Measurements from ENCODE around the gene NR6A1. TPM values are rescaled to one million over a fixed set of nuclear protein-coding genes. Genes with fewer than 3 reads are reported as not detected.

The NR6A1 gene
- total RNA-seq, 1 donor = 0.36 TPM

- TF ChIP-seq CTCF (IDR thresholded peaks at IDR 0.05; ENCODE audit: extremely low read depth, low read depth, low read length) = no peak
- H3K79me2 ChIP-seq (ENCODE audit: insufficient read depth, low read length) = no peaks in the 10 kb centered on the region
- H3K4me2 ChIP-seq (ENCODE audit: insufficient read depth, low read length) = no peak overlapping the region
- no peak overlapping the region for H3K27ac ChIP-seq (ENCODE audit: low read depth, low read length)
- DNase-seq (ENCODE audit: insufficient read length, low spot score, missing footprints) = no peak
- no peaks in the 10 kb centered on the region for H3K9me3 ChIP-seq (ENCODE audit: low read depth, low read length)
- no peaks in the 10 kb centered on the region for H3K4me1 ChIP-seq (ENCODE audit: insufficient read depth, low read length)
- H3K4me3 ChIP-seq (ENCODE audit: insufficient read depth, low read length) = no peak overlapping the region
- H3K27me3 ChIP-seq (ENCODE audit: insufficient read depth, low read length) = no peaks in the 10 kb centered on the region
- H2AFZ ChIP-seq (ENCODE audit: low read length) = no peak overlapping the region
- no peaks in the 10 kb centered on the region for H3K36me3 ChIP-seq (ENCODE audit: insufficient read depth, low read length)
- H4K20me1 ChIP-seq (ENCODE audit: insufficient read depth, low read length) = peaks cover 7% of the 10 kb centered on the region
These were observed 88.1 kb downstream of the NR6A1 start for GRCh38 chr9:124683043-124683442.

GRCh38 chr9:124680714-124681390, 90.3 kb downstream of the NR6A1 start:
- Histone ChIP-seq H2AFZ (ENCODE audit: low read length) (no peak overlapping the region), H3K36me3 (ENCODE audit: insufficient read depth, low read length) (no peaks in the 10 kb centered on the region), H3K79me2 (ENCODE audit: insufficient read depth, low read length) (no peaks in the 10 kb centered on the region), H3K27me3 (ENCODE audit: insufficient read depth, low read length) (no peaks in the 10 kb centered on the region), H3K4me2 (ENCODE audit: insufficient read depth, low read length) (no peak overlapping the region), H4K20me1 (ENCODE audit: insufficient read depth, low read length) (peaks cover 15% of the 10 kb centered on the region), H3K9me3 (ENCODE audit: low read depth, low read length) (no peaks in the 10 kb centered on the region), H3K4me3 (ENCODE audit: insufficient read depth, low read length) (no peak overlapping the region), H3K4me1 (ENCODE audit: insufficient read depth, low read length) (peaks cover 11% of the 10 kb centered on the region), H3K27ac (ENCODE audit: low read depth, low read length) (no peak overlapping the region)
- no peak for DNase-seq (ENCODE audit: insufficient read length, low spot score, missing footprints)
- TF ChIP-seq CTCF (IDR thresholded peaks at IDR 0.05; ENCODE audit: extremely low read depth, low read depth, low read length) = no peak

GRCh38 chr9:124680049-124680448, 91.1 kb downstream of the NR6A1 start:
- Histone ChIP-seq H3K4me1 (ENCODE audit: insufficient read depth, low read length) (peaks cover 19% of the 10 kb centered on the region), H3K4me2 (ENCODE audit: insufficient read depth, low read length) (no peak overlapping the region), H3K4me3 (ENCODE audit: insufficient read depth, low read length) (no peak overlapping the region), H3K9me3 (ENCODE audit: low read depth, low read length) (no peaks in the 10 kb centered on the region), H4K20me1 (ENCODE audit: insufficient read depth, low read length) (peaks cover 22% of the 10 kb centered on the region), H3K79me2 (ENCODE audit: insufficient read depth, low read length) (no peaks in the 10 kb centered on the region), H3K36me3 (ENCODE audit: insufficient read depth, low read length) (no peaks in the 10 kb centered on the region), H3K27me3 (ENCODE audit: insufficient read depth, low read length) (no peaks in the 10 kb centered on the region), H2AFZ (ENCODE audit: low read length) (no peak overlapping the region), H3K27ac (ENCODE audit: low read depth, low read length) (no peak overlapping the region)
- no peak for TF ChIP-seq CTCF (IDR thresholded peaks at IDR 0.05; ENCODE audit: extremely low read depth, low read depth, low read length)
- DNase-seq (ENCODE audit: insufficient read length, low spot score, missing footprints) = no peak

GRCh38 chr9:124676159-124676551, 95.0 kb downstream of the NR6A1 start:
- Histone ChIP-seq H3K9me3 (ENCODE audit: low read depth, low read length) (no peaks in the 10 kb centered on the region), H3K4me2 (ENCODE audit: insufficient read depth, low read length) (no peak overlapping the region), H3K27me3 (ENCODE audit: insufficient read depth, low read length) (no peaks in the 10 kb centered on the region), H3K4me1 (ENCODE audit: insufficient read depth, low read length) (peaks cover 19% of the 10 kb centered on the region), H3K79me2 (ENCODE audit: insufficient read depth, low read length) (peaks cover 10% of the 10 kb centered on the region), H3K36me3 (ENCODE audit: insufficient read depth, low read length) (no peaks in the 10 kb centered on the region), H4K20me1 (ENCODE audit: insufficient read depth, low read length) (peaks cover 22% of the 10 kb centered on the region), H3K27ac (ENCODE audit: low read depth, low read length) (no peak overlapping the region), H3K4me3 (ENCODE audit: insufficient read depth, low read length) (no peak overlapping the region), H2AFZ (ENCODE audit: low read length) (no peak overlapping the region)
- TF ChIP-seq CTCF (IDR thresholded peaks at IDR 0.05; ENCODE audit: extremely low read depth, low read depth, low read length) = no peak
- no peak for DNase-seq (ENCODE audit: insufficient read length, low spot score, missing footprints)

Measured in osteoblast (primary cell).